ENCODE measurements around the gene CDHR2. TPM values are rescaled to one million over a fixed set of nuclear protein-coding genes. Genes with fewer than 3 reads are reported as not detected.

The CDHR2 gene
- total RNA-seq, 1 donor from 2014 or later: 0.43 TPM

DNA sequence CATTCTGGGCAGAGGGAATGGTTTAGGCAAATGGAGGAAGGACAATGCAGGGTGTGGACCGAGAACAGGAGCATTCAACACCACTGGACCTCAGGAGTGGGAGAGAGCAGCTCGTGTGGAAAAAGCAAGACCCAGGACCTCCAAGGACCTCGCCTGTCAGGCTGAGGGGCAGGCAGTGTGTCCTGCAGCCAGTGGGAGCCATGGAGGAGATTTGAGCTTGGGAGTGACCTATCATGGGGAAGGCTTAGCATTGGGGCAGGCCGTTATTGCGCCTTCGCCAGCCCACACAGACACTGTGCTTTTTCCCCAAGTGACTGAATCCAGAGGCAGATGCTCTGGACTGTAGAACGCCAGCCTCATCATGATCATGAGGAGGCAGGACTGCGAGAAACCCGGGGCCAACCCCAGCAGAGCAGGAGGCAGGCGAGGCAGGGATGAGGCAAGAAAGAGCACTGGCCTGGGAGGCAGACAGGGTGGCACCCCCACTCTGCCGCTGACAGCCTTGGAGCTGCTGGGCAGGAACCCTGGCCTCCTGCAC lies 3.3 kb downstream of the CDHR2 start:
- no peak for TF ChIP-seq CTCF (IDR thresholded peaks at IDR 0.05)
- no peaks in the 10 kb centered on the region for H3K36me3 Mint-ChIP-seq (ENCODE audit: unreplicated experiment)
- H3K27ac Mint-ChIP-seq (ENCODE audit: unreplicated experiment): no peak overlapping the region
- H3K4me1 Mint-ChIP-seq (ENCODE audit: unreplicated experiment): peaks cover 22% of the 10 kb centered on the region
- H3K9me3 Mint-ChIP-seq (ENCODE audit: unreplicated experiment): no peaks in the 10 kb centered on the region
- peaks cover 11% of the 10 kb centered on the region for H3K27me3 Mint-ChIP-seq (ENCODE audit: unreplicated experiment)
- no peak overlapping the region for H3K4me3 Mint-ChIP-seq (ENCODE audit: unreplicated experiment)
- DNase-seq (ENCODE audit: extremely low spot score, unreplicated experiment): no peak

DNA sequence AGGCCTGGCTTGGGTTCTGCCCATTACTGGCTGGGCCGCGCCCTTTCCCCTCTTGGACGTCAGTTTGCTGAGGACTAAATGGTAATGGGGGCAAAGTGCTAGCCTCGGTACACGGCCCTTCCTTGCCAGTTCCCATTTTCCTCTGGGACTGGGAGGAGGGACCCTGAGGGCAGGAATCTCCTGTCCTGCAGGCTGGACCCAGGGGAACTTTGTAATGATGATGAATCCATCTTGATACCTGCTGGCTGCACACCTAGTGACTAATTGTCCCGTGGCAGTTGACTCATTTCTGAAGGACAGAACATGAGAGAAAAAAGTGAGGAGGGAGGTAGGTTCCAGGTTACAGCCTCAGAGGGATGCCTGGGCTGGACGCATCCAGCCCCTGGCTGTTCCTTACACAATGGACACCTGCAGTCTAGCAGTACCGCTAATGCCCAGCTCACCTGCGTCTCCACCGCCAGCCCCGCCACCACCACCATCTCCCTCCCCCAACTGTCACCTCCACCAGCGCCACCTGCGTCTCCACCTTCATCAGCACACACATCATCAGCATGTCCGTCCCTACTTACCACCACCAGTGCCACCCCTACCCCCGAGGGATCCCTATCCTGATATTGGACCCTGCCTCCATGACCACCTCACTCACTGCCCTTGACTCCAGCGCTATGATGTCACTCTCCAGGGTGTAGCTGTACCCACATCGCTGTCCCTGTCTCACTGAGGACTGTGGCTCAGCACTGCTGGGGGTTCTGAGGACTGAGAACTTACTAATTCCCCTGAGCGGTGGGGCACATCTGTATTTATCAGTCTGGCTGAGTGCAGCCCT lies 4.3 kb downstream of the CDHR2 start:
- Mint-ChIP-seq H3K36me3 (ENCODE audit: unreplicated experiment) (no peaks in the 10 kb centered on the region), H3K4me3 (ENCODE audit: unreplicated experiment) (no peak overlapping the region), H3K4me1 (ENCODE audit: unreplicated experiment) (peaks cover 22% of the 10 kb centered on the region), H3K9me3 (ENCODE audit: unreplicated experiment) (no peaks in the 10 kb centered on the region), H3K27me3 (ENCODE audit: unreplicated experiment) (peaks cover 11% of the 10 kb centered on the region), H3K27ac (ENCODE audit: unreplicated experiment) (no peak overlapping the region)
- no peak for DNase-seq (ENCODE audit: extremely low spot score, unreplicated experiment)
- TF ChIP-seq CTCF (IDR thresholded peaks at IDR 0.05): no peak

DNA sequence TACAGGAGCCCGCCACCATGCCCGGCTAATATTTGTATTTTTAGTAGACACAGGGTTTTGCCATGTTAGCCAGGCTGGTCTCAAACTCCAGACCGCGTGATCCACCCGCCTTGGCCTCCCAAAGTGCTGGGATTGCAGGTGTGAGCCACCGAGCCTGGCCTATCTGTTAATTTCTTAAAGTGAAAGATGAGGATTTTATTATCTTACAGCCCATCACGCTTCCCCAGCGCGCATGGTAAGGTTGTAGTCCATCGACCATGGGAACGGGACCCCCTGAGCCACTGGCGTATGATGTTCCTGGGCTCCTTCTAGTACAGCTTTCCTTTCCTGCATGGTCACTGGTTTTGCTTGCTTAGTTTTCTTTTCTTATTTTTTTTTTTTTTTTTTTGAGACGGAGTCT lies 8.7 kb downstream of the CDHR2 start:
- Mint-ChIP-seq H3K36me3 (ENCODE audit: unreplicated experiment) (no peaks in the 10 kb centered on the region), H3K4me1 (ENCODE audit: unreplicated experiment) (peaks cover 22% of the 10 kb centered on the region)

DNA sequence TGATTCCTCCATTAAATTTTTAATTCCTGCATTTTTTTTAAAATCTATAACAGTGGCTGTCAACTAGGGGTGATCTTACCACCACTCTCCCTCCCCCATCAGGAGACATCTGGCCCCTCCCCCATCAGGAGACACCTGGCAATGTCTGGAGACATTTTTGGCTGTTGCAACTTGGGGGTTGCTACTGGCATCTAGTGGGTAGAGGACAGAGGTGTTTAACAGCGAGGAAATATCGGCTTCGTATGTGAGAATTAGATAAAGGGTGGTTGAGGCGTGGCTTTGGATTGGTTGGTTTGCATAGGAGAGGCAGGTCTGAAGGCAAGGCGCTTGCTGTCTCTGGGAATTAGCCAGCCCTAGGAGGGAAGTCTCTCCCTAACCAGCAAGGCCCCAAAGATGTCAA lies 10.5 kb downstream of the CDHR2 start:
- no peak for DNase-seq (ENCODE audit: extremely low spot score, unreplicated experiment)
- Mint-ChIP-seq H3K27me3 (ENCODE audit: unreplicated experiment) (peaks cover 8% of the 10 kb centered on the region), H3K36me3 (ENCODE audit: unreplicated experiment) (no peaks in the 10 kb centered on the region), H3K27ac (ENCODE audit: unreplicated experiment) (no peak overlapping the region), H3K9me3 (ENCODE audit: unreplicated experiment) (no peaks in the 10 kb centered on the region), H3K4me1 (ENCODE audit: unreplicated experiment) (peaks cover 9% of the 10 kb centered on the region), H3K4me3 (ENCODE audit: unreplicated experiment) (no peak overlapping the region)
- no peak for TF ChIP-seq CTCF (IDR thresholded peaks at IDR 0.05)

More for the DNA sequence above, 8.7 kb downstream of the CDHR2 start:
- Mint-ChIP-seq H3K27ac (ENCODE audit: unreplicated experiment) (no peak overlapping the region), H3K27me3 (ENCODE audit: unreplicated experiment) (peaks cover 11% of the 10 kb centered on the region), H3K4me3 (ENCODE audit: unreplicated experiment) (no peak overlapping the region), H3K9me3 (ENCODE audit: unreplicated experiment) (no peaks in the 10 kb centered on the region)
- TF ChIP-seq CTCF (IDR thresholded peaks at IDR 0.05): no peak
- no peak for DNase-seq (ENCODE audit: extremely low spot score, unreplicated experiment)

GRCh38 chr5:176560364-176560763 lies 11.2 kb downstream of the CDHR2 start:
- Mint-ChIP-seq H3K36me3 (ENCODE audit: unreplicated experiment) (no peaks in the 10 kb centered on the region), H3K27me3 (ENCODE audit: unreplicated experiment) (peaks cover 8% of the 10 kb centered on the region), H3K4me1 (ENCODE audit: unreplicated experiment) (peaks cover 7% of the 10 kb centered on the region), H3K27ac (ENCODE audit: unreplicated experiment) (no peak overlapping the region), H3K9me3 (ENCODE audit: unreplicated experiment) (no peaks in the 10 kb centered on the region), H3K4me3 (ENCODE audit: unreplicated experiment) (no peak overlapping the region)
- no peak for DNase-seq (ENCODE audit: extremely low spot score, unreplicated experiment)
- no peak for TF ChIP-seq CTCF (IDR thresholded peaks at IDR 0.05)
